GM18907 (cell line): ENCODE data around the gene MRPS15.
"Not testable (repeated sequence)": the region's sequence is repeated elsewhere in the genome, so short reads cannot be mapped to it uniquely, and the experiment has no call there.

ENCODE experiments used
- ATAC-seq: cut with Tn5 transposase; IDR thresholded peaks from one replicate; pipeline ENCODE4 v1.9.1; 2021; ENCODE audit warnings: mild to moderate bottlenecking, moderate library complexity; ENCODE audit not compliant: unreplicated experiment

Gene MRPS15

GRCh38 chr1:36486093-36486438, 21.9 kb upstream of the MRPS15 start:
- no peak for ATAC-seq

GRCh38 chr1:36484099-36484498, 19.9 kb upstream of the MRPS15 start:
- ATAC-seq, result no peak

- no peak for ATAC-seq
Measured at GRCh38 chr1:36482724-36483388, 18.7 kb upstream of the MRPS15 start, which contains the start of gene CSF3R. Gene CSF3R, minus strand, starts transcription at chr1:36482913. Its CDS starts 3,417 bp downstream, at chr1:36479496.

- ATAC-seq, result no peak
Measured at GRCh38 chr1:36481771-36482723, 17.9 kb upstream of the MRPS15 start.

GRCh38 chr1:36481091-36481490, 16.9 kb upstream of the MRPS15 start:
- ATAC-seq, result no peak

- ATAC-seq, result no peak
Measured at GRCh38 chr1:36480161-36480560, 16.0 kb upstream of the MRPS15 start.

- no peak for ATAC-seq
Measured at GRCh38 chr1:36479505-36480051, 15.4 kb upstream of the MRPS15 start.

GRCh38 chr1:36477615-36478014, 13.4 kb upstream of the MRPS15 start:
- ATAC-seq, result not testable (repeated sequence)

GRCh38 chr1:36476945-36477344, 12.8 kb upstream of the MRPS15 start:
- no peak for ATAC-seq

- no peak for ATAC-seq
Measured at GRCh38 chr1:36475910-36476604, 11.9 kb upstream of the MRPS15 start.

GRCh38 chr1:36475341-36475740, 11.2 kb upstream of the MRPS15 start:
- ATAC-seq, result no peak

- no peak for ATAC-seq
Measured at GRCh38 chr1:36472656-36473055, 8.5 kb upstream of the MRPS15 start.

- no peak for ATAC-seq
Measured at GRCh38 chr1:36471830-36472641, 7.9 kb upstream of the MRPS15 start.

- no peak for ATAC-seq
Measured at GRCh38 chr1:36469163-36469562, 5.0 kb upstream of the MRPS15 start.

- ATAC-seq, result no peak
Measured at GRCh38 chr1:36467700-36468455, 3.7 kb upstream of the MRPS15 start.

- ATAC-seq, result no peak
Measured at GRCh38 chr1:36467027-36467410, 2.8 kb upstream of the MRPS15 start.

GRCh38 chr1:36466370-36467026, 2.3 kb upstream of the MRPS15 start:
- no peak for ATAC-seq

- ATAC-seq, result no peak
Measured at GRCh38 chr1:36465731-36466369, 1.7 kb upstream of the MRPS15 start.
